Measurements from ENCODE around the gene MDGA2.

GRCh38 chr14:46988312-46988711, 687.1 kb downstream of the MDGA2 start:
- TF ChIP-seq CTCF (IDR thresholded peaks at IDR 0.05) (no peak), ZFX (IDR thresholded peaks at IDR 0.05; ENCODE audit: borderline replicate concordance) (no peak)
